GM18951 (cell line): ENCODE data around the gene ADSS1.

Experiments
- POLR2A ChIP-seq: IDR thresholded peaks from 4 replicates; pipeline ENCODE4 v1.6.1; 2011; ENCODE audit warnings: mild to moderate bottlenecking; ENCODE audit not compliant: insufficient read length, insufficient read depth; ENCODE audit errors: extremely low read depth
- in situ Hi-C: fragments of 300-500 bp; cut with MboI; formaldehyde crosslinking; loops from one replicate; pipeline ENCODE4 v1.12.0; 2022; ENCODE audit warnings: low sequenced_read_pairs, mixed read lengths, inconsistent platforms; ENCODE audit not compliant: unreplicated experiment

ADSS1 gene

GRCh38 chr14:104708606-104709268 is 15.3 kb upstream of the ADSS1 start:
- in situ Hi-C loops: no loop called here
- no peak for TF ChIP-seq POLR2A

GRCh38 chr14:104709387-104710039 is 14.5 kb upstream of the ADSS1 start:
- TF ChIP-seq POLR2A: no peak

GRCh38 chr14:104710071-104710735 is 13.8 kb upstream of the ADSS1 start:
- TF ChIP-seq POLR2A: no peak
- in situ Hi-C loops: no loop called here

More at GRCh38 chr14:104709387-104710039, 14.5 kb upstream of the ADSS1 start:
- in situ Hi-C loops: no loop called here

GRCh38 chr14:104712881-104713734 is 10.9 kb upstream of the ADSS1 start:
- no peak for TF ChIP-seq POLR2A
- in situ Hi-C loops: no loop called here

GRCh38 chr14:104714066-104714465 is 10.0 kb upstream of the ADSS1 start:
- no peak for TF ChIP-seq POLR2A
- in situ Hi-C loops: no loop called here

- TF ChIP-seq POLR2A: no peak
- in situ Hi-C loops: no loop called here
Measured at GRCh38 chr14:104714681-104715080, 9.3 kb upstream of the ADSS1 start.

GRCh38 chr14:104715416-104715815 is 8.6 kb upstream of the ADSS1 start:
- in situ Hi-C loops: no loop called here
- TF ChIP-seq POLR2A: no peak

- no peak for TF ChIP-seq POLR2A
- in situ Hi-C loops: no loop called here
Measured at GRCh38 chr14:104715871-104716270, 8.2 kb upstream of the ADSS1 start.

- TF ChIP-seq POLR2A: no peak
- in situ Hi-C loops: no loop called here
Measured at GRCh38 chr14:104717137-104717536, 6.9 kb upstream of the ADSS1 start.

- in situ Hi-C loops: no loop called here
- TF ChIP-seq POLR2A: no peak
Measured at GRCh38 chr14:104717646-104718045, 6.4 kb upstream of the ADSS1 start.

- in situ Hi-C loops: no loop called here
- no peak for TF ChIP-seq POLR2A
Measured at GRCh38 chr14:104718147-104718546, 5.9 kb upstream of the ADSS1 start.

- TF ChIP-seq POLR2A: no peak
- in situ Hi-C loops: no loop called here
Measured at GRCh38 chr14:104718871-104719270, 5.2 kb upstream of the ADSS1 start.

GRCh38 chr14:104719343-104719742 is 4.7 kb upstream of the ADSS1 start:
- no peak for TF ChIP-seq POLR2A
- in situ Hi-C loops: no loop called here
